Measurements from ENCODE around the gene NODAL.

NODAL gene

DNA sequence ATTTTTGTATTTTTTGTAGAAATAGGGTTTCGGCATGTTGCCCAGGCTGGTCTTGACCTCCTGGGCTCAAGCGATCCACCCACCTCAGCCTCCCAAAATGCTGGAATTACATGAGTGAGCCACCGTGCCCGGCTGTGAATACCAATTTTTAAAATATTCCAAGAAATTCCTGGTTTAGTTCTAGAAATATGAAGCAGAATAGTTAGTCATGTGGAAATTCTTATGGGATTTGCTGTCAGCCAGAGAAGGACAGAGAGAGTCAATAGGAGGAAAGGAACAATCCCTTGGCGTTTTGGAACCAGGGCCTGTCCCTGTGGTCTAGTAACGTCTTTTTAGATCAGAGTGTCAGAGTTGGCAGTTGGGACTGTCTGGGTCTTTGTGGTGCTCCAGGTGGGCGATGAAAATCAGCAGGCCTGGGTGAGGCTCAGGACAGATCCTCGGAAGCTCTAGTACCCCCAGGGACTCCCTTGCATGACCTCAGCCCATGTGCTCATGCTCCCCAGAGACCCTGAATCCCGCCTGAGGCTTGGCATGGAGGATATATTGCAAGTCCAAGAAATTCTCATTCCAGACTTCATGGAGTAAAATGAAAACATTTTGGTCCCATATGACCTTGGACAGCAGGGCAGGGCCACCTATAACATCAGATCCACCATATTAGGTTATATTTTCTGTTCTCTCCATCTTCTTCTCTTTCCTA, 7.8 kb downstream of the NODAL start:
- in situ Hi-C loops (cut with MboI; ENCODE audit: low pct_unique_long_range_greater_than_20kb, low sequenced_read_pairs, unreplicated experiment), result no loop called here
- DNase-seq (ENCODE audit: low spot score), result no peak
- TF ChIP-seq, protein P1, sequence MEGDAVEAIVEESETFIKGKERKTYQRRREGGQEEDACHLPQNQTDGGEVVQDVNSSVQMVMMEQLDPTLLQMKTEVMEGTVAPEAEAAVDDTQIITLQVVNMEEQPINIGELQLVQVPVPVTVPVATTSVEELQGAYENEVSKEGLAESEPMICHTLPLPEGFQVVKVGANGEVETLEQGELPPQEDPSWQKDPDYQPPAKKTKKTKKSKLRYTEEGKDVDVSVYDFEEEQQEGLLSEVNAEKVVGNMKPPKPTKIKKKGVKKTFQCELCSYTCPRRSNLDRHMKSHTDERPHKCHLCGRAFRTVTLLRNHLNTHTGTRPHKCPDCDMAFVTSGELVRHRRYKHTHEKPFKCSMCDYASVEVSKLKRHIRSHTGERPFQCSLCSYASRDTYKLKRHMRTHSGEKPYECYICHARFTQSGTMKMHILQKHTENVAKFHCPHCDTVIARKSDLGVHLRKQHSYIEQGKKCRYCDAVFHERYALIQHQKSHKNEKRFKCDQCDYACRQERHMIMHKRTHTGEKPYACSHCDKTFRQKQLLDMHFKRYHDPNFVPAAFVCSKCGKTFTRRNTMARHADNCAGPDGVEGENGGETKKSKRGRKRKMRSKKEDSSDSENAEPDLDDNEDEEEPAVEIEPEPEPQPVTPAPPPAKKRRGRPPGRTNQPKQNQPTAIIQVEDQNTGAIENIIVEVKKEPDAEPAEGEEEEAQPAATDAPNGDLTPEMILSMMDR (IDR thresholded peaks at IDR 0.05; ENCODE audit: extremely low read depth, insufficient read depth, missing control alignments), result no peak

DNA sequence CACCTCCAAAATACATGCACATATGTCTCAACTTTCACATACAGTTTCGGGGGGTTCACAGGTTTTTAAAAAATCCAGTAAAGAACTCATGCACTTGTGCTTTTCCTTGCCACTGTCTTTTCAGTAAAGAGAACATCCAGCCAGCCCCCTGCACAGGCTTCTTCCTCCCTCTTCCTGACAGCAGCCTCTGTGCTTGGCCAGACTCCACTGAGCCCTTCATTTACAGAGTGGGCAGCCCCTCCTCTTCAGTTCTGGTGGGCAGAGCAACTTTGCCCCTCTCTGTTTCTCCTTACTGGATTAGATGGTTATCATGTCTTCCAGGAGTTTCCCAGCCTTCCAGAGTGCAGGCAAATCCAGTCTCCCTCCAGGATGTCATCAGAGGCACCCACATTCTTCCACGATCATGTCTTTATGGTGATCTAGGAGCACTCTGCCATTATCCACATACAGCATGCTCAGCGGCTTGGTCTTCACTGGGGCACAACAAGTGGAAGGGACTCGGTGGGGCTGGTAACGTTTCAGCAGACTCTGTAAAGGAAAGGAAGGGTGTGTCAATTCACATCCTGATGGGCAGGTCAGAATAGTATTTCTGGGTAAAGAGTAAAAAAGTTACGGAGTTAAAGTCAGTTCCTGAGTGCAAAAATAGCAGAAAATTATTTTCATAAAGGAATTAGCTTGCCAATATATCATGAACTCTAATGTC, 8.8 kb downstream of the NODAL start:
- in situ Hi-C loops (cut with MboI; ENCODE audit: low pct_unique_long_range_greater_than_20kb, low sequenced_read_pairs, unreplicated experiment), result no loop called here
- TF ChIP-seq, protein P1 (IDR thresholded peaks at IDR 0.05; ENCODE audit: extremely low read depth, insufficient read depth, missing control alignments), result no peak
- DNase-seq (ENCODE audit: low spot score), result no peak

DNA sequence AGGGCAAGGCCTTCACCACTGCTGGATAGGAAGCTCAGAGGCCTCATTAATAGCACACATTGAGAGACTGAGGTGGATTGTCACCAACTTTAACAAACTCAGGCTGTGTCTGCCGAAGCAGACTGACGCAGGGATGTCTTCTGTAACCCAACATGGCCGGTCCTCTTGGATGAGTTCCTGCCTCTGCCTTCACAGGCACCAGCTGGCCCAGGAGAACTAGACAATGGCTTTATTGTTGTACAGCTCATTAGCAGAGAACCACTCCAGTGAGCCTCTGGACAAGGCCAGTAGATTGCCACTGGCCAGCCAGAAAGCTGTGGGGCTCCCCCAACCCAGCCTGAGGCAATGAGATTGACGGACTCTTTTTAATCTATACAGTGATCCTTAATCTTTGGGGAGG, 9.4 kb downstream of the NODAL start:
- TF ChIP-seq, protein P1 (IDR thresholded peaks at IDR 0.05; ENCODE audit: extremely low read depth, insufficient read depth, missing control alignments), result no peak

DNA sequence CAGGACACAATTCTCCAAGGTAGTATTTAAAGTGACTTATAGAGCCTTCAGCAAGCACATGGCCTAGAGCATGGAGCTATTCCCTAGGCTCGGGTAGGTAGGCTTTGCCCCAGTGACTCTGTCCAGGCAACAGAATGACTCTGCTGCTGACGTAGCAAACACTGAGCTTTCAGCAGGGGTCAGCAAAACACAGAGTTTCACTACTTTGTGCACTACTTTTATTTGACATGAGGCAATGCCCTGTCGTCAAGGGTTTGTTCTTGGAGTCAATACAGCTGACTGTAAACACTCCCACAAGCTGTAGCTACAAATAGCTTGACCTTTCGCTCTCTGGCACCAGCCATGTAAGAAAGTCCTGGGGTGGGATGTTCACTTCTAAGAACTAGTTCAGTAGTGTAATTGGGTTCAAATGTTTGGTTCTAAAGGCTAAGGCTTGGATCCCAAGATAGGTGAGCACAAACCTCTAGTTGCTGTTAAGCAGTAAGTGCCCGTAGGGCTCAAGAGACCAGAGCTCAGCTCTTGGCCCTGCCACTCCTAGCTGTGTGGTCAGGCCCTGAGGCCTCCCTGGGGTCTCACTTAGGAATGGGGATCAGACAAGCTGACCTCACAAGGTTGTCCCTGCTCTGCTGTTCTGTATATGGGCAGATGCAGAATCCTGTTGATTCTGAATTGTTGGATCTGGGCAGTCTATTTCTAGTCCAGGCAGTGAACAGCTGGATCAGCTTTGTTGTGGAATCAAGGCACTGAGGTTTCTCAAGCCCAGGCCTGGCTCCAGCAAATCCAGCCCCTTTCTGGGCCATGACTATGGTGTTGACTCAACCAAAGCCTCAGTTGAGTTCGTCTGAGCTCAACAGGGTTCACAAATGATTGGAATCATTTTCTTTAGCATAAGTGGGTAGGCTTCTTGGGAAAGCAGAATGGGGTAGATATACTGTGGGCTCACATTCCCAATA, 10.7 kb downstream of the NODAL start:
- TF ChIP-seq, protein P1 (IDR thresholded peaks at IDR 0.05; ENCODE audit: extremely low read depth, insufficient read depth, missing control alignments), result no peak
- DNase-seq (ENCODE audit: low spot score), result no peak
- in situ Hi-C loops (cut with MboI; ENCODE audit: low pct_unique_long_range_greater_than_20kb, low sequenced_read_pairs, unreplicated experiment), result no loop called here

More for the DNA sequence above, 9.4 kb downstream of the NODAL start:
- in situ Hi-C loops (cut with MboI; ENCODE audit: low pct_unique_long_range_greater_than_20kb, low sequenced_read_pairs, unreplicated experiment), result no loop called here
- no peak for DNase-seq (ENCODE audit: low spot score)

DNA sequence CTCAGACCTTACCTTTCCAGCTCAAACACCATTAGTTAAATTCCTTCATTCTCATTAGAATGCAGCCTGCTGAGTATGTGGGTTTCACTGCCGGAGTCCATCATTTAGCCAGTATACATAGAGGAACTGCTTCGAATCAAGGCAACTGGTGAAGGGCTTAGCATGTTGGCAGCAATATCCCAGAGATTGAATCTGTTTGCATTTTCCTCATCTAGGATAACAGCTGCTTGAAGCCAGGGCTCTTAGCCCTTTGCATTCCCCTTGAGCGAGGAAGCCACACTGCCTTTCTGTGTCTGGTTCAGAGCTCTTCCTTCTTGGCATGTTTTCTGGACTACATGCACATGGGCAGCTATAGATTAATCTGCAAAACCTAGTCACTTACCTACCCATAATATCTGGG, 14.7 kb downstream of the NODAL start:
- DNase-seq (ENCODE audit: low spot score), result no peak
- in situ Hi-C loops (cut with MboI; ENCODE audit: low pct_unique_long_range_greater_than_20kb, low sequenced_read_pairs, unreplicated experiment), result no loop called here
- TF ChIP-seq, protein P1 (IDR thresholded peaks at IDR 0.05; ENCODE audit: extremely low read depth, insufficient read depth, missing control alignments), result no peak

DNA sequence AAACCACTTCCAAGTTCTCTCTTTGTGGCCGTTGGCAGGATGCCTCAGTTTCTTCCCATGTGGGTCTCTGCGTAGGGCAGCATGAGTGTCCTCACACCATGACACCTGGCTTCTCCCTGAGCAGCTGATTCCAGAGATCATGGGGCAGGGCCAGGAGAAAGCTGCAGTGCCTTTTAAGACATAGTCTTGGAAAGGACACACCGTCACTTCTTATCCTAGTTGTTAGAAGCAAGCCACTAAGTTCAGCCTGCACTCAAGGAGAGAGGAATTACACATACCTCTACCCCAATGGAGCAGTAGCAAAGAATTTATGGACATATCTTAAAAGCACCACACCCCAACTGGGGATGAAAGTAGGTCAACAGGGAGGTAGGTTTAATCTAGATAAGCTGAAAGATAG, 16.4 kb downstream of the NODAL start:
- in situ Hi-C loops (cut with MboI; ENCODE audit: low pct_unique_long_range_greater_than_20kb, low sequenced_read_pairs, unreplicated experiment), result no loop called here
- TF ChIP-seq, protein P1 (IDR thresholded peaks at IDR 0.05; ENCODE audit: extremely low read depth, insufficient read depth, missing control alignments), result no peak
- no peak for DNase-seq (ENCODE audit: low spot score)
